GM19455 (cell line): ENCODE results near the gene MFSD11.
"Not testable (repeated sequence)": the region's sequence is repeated elsewhere in the genome, so short reads cannot be mapped to it uniquely, and the experiment has no call there.

Experiments
- ATAC-seq: cut with Tn5 transposase; IDR thresholded peaks from one replicate; pipeline ENCODE4 v1.9.1; 2021; ENCODE audit not compliant: unreplicated experiment

The MFSD11 gene

DNA sequence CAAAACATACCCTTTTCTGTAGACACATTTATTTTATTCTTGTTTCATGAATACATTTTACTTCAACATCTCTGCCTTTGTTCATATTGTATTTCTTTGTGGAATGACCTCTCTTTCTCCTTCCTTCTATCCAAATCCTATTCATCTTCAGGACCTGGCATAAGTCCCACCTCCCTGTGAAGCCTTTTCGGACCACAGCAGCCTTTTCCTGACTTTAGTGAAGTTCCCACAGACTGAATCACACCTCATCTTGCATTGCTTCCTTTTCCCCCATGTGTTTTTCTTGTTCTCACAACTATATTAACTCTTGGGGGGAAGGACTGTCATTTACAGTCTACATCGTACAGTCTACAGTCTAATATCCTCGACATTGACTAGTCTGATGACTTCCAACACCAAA, 58.2 kb downstream of the MFSD11 start:
- ATAC-seq, result no peak

DNA sequence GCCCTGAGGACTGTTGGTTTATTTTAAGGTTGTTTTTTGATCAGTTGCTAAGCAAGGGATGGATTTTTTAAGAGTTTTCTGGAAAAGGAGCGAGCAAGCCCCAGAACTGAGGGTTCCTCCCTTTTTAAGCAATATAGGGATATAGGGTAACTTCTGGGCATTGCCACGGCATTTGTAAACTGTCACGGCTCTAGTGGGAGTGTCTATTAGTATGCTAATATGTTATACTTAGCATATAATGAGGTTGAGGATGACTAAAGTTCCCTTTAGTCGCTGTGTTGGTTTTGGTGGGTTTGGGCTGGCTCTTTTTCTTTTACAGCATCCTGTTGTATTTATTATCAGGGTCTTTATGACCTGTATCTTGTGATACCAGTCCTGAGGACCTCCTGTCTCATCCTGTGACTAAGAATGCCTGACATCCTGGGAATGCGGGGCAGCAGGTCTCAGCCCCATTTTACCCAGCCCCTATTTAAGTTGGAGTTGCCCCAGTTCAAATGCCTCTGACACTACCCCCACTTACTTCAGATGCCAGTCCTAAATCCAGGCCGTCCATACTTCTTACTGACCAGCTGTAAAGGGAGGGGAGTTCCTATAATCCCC, 59.4 kb downstream of the MFSD11 start:
- ATAC-seq, result no peak

DNA sequence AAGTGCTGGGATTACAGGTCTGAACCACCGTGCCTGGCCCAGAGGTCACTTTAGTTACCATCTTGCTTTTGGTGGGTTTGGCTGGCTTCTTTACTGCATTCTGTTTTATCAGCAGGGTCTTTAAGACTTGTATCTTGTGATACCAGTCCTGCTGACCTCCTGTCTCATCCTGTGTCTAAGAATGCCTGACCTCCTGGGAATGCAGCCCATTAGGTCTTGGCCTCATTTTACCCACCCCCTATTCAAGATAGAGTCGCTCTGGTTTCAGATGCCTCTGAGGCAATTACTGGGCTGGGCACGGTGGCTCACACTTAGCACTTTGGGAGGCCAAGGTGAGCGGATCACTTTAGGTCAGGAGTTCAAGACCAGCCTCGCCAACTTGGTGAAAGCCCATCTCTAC, 63.8 kb downstream of the MFSD11 start:
- ATAC-seq, result no peak

DNA sequence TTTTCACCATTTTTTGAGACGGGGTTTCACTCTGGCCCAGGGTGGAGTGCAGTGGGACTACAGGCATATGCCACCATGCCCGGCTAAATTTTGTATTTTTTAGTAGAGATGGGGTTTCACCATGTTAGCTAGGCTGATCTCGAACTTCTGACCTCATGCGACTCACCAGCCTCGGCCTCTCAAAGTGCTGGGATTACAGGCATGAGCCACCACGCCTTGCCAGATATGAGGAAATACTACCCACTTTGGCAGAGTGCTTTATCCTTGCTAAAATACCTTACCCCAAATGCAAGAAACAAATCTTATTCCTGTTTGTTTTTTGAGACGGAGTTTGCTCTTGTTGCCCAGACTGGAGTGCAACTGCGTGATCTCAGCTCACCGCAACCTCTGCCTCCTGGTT, 67.4 kb downstream of the MFSD11 start:
- ATAC-seq, result no peak

DNA sequence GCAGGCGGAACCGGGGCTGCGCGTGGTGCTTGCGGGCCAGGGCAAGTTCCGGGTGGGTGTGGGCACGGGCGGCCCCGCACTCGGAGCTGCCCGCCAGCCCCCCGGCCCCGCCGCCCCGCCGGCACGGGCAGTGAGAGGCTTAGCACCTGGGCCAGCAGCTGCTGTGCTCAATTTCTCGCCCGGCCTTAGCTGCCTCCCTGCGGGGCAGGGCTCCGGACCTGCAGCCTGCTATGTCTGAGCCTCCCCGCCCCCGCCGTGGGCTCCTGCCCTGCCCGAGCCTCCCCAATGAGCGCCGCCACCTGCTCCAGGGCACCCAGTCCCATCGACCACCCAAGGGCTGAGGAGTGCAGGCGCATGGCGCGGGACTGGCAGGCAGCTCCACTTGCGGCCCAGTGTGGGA, 68.2 kb downstream of the MFSD11 start:
- ATAC-seq, result not testable (repeated sequence)

DNA sequence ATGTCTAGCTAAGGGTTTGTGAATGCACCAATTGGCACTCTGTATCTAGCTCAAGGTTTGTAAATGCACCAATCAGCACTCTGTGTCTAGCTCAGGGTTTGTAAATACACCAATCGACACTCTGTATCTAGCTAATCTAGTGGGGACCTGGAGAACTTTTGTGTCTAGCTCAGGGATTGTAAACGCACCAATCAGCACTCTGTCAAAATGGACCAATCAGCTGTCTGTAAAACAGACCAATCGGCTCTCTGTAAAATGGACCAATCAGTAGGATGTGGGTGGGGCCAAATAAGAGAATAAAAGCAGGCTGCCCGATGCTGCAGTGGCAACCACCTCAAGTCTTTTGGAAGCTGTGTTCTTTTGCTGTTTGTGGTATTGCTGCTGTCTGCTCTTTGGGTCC, 68.8 kb downstream of the MFSD11 start:
- ATAC-seq, result not testable (repeated sequence)

DNA sequence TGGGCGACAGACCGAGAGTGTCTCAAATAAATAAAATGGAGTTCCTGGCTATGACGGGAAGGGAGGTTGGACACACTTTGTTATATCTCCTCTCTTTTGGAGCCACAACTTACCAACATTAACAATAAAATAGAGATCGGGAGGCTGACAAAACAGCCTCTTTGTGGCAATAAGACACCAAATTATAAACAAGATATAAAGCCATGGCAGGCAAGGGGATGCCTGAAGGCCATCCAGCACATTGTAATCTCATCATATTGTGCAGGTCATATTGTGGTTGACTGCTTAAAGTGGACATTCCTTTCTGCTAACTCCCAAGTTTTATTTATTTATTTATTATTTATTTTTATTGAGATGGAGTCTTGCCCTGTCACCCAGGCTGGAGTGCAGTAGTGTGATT, 70.4 kb downstream of the MFSD11 start:
- no peak for ATAC-seq

DNA sequence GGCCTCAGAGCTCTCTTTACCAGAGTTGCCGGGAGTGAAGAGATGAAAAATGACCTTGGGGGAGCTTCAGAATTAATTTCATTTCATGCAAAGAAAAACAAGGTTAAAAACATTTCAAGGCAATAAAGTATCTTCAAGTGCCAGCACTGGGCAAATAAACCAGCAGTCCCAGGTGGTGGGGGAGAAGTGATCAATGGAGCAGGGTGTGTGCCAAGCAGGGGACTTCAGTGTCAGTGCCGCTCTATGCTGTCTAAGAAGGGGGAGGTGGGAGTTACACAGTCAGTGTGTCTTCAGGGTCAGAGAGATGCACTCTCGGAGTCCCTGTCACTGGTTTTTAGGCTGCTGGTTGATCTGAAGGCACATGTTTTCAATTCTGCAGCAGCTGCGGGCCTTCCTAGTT, 73.0 kb downstream of the MFSD11 start:
- no peak for ATAC-seq

DNA sequence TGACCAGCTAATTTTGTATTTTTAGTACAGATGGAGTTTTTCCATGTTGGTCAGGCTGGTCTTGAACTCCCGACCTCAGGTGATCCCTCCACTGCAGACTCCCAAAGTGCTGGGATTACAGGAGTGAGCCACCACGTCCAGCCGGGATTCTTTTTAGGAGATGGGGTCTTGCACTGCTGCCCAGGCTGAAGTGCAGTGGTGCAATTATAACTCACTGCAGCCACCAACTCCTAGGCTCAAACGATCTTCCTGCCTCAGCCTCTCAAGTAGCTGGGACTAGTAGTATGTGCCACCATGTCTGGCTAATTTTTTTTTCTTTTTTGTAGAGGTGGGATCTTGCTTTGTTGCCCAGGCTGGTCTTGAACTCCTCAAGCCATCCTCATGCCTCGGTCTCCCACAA, 73.9 kb downstream of the MFSD11 start:
- ATAC-seq, result no peak

DNA sequence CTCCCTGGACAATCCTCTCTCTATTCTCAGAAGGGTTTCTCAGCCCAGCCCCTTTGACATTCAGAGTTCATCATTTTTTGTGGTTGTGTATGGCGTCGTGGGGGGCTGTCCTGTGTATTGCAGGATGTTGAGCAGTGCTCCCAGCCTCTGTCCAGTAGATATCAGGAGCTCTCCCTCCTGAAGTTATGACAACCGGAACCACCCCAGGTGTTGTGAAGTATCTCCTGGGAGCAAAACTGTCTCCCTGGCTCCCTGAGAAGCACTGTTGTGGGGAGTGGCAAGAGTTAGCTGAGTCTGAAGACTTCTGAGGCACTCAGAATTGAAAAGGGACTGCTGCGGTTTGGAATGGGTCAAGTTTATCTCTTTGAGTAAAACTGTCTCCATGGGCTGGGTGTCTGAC, 74.3 kb downstream of the MFSD11 start:
- ATAC-seq, result no peak

DNA sequence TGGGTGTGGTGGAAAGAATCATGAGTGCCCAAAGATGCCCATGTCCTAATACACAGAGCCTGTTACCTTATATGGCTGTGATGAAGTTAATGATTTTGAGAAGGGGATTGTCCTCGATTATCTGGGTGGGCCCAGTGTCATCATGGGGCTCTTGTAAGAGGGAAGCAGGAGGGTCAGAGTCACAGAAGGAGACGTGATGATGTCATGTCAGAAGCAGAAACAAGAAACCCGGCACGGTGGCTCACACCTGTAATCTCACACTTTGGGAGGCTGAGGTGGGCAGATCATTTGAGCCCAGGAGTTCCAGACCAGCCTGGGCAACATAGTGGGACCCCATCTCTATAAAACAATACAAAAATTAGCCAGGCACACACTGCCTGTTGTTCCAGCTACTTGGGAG, 75.0 kb downstream of the MFSD11 start:
- no peak for ATAC-seq

DNA sequence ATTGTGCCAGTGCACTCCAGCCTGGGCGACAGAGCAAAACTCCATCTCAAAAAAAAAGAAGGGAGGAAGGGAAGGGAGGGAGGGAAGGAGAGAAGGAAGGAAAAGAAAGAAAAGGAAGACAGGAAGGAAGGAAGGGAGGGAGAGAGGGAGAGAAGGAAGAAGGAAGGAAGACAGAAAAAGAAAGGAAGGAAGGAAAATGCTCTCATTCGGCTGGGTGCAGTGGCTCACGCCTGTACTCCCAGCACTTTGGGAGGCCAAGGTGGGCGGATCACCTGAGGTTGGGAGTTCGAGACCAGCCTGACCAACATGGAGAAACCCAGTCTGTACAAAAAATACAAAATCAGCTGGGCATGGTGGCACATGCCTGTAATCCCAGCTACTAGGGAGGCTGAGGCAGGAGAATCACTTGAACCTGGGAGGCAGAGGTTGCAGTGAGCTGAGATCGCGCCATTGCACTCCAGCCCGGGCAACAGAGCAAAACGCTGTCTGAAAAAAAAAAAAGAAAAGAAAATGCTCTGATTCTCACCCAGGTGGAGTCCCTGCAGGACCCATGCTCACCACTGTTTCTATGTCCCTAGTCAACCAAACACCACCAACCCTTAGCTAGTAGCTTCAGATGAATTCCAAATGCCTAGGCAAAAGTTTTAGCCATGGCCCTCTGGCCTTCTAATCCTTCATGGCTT, 78.1 kb downstream of the MFSD11 start:
- not testable (repeated sequence) for ATAC-seq

DNA sequence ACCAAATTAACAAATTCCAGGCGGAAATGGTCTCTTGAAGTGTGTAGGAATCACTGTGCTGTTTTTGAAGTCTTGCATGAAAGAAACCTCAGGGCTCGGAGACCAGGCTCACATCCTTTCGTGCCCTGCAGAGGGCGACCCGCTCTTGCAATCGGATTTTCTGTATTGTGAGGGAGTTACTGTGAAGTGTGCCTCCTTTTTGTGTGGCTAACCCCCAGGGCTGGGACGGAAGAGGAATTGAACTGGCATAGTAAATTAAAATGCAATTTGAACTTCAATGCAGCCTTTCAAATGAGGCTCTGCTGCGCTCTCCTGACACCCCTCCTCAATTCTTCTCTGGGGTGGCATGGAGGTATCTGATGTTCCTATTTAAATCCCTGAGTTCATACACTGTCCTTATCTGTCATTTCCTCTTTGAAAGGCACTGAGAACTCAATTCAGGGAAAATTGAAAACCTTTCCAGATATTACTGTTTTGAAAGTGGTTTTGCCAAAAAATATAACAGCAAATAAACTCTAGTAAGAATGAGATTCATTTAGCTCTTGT, 78.7 kb downstream of the MFSD11 start:
- no peak for ATAC-seq

DNA sequence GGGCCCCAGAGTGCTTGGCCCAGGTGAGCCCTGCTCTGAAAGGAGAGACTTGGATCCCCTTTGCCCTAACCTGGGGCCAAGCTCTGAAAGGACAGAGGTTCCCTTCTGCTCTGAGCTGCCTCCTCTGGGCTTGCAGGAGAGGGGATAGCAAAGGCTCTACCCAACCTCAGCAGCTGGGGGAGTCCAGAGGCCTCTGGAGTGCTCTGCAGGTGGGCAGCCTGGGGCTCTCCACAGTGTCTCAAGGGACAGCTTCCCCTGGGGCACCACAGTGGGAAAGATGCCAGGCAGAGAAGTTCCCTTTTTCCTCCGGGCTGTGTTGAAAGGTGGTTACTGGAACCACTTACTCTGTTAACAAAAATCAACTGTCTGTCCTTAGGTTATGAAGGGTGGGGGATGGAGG, 82.1 kb downstream of the MFSD11 start:
- ATAC-seq, result no peak

DNA sequence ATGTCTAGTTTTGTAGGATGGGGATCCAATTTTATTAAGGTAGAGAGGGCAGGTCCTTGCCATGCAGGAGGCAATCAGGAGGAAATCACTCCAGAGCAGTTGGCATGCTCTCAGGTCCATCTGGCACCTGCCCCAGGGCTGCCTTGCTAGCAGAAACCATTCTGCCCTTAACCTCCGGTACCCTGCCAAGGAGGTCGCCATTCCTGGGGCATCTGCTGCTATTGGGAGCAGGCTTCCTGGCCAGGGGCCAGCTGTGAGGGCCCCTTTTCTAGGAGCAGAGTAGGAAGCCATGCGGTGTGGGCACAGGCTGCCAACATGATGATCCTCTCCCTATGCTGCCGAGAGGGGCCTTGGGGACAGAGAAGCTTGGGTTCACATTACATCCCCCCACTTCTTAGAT, 82.6 kb downstream of the MFSD11 start:
- ATAC-seq, result no peak

DNA sequence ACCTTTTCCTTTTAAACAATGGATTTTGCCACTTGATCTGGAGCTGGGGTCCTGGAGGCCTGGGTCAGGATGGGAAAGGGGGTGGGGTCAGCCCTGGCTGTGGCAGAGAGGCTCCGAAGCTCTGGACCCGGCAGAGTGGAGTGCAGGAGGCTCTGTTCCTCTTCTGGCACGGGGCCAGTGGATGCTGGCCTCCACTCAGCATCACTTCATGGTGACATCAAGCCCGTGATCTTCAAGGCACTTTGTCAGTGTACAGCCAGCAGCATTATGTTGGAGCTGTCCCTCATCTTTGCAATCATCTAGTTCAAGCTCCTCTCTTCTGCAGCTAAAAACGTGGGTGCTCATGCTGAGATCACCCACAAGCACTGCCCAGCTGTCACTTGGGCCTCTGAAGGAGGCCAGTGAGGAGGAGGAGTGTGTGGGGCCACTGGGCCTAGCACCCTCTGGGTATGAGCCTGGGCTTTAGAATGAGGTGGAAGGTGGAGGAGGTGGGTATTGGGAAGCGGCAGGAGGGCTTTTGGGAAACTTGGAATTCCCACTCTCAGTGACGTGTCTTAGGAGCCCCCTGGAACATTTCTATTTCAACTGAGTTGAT, 84.4 kb downstream of the MFSD11 start:
- no peak for ATAC-seq

DNA sequence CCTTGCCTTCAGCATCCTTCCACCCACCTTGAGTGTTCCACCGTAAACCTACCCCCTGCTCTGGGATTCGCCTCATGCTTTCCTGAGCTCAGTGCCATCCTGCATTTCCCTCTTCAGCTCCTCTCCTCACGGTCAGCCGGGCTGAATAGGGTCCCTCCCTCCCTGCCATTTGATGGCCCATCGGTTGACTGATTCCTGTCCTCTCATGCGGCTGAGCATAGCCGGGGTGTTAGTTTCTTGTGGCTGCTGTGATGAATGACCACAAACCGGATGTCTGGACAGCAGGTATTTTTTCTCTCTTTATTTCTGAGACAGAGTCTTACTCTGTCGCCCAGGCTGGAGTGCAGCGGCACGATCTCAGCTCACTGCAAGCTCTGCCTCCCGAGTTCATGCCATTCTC, 86.2 kb downstream of the MFSD11 start:
- no peak for ATAC-seq

DNA sequence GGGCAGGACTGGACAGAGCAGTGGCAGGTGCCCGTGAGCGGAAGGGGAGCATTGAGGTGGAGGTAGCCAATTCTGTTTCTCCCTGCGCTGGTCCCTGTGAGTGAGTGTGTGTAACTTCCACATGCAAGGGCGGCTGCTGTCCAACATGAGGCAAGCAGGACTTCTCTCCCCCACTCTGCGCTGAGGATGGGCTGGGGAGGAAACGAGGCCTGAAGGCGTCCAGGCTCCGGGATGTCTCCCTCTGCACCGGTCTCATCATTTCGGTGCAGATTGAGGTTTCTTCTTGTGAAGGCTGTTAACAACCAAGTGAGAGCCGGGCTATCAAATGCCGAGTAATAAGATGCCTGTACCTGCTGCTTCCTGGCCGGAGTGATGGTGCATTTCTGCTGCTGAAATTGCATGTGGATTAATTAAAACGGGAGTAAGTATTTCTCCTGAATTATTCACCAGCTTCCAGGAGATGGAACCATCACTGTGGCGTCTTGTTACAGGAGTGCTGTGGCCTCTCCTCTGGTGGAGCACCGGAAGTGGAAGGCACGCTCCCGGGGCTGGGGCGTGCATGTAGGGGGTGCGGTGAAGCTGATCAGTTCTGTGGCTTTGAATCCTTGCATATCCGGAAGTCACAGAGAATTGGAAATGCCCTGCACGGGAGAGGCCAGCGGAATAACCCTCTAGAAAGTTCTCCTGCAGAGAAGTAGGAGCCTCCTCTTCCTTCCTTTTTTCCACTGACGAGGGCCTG, 88.6 kb downstream of the MFSD11 start:
- ATAC-seq, result no peak

DNA sequence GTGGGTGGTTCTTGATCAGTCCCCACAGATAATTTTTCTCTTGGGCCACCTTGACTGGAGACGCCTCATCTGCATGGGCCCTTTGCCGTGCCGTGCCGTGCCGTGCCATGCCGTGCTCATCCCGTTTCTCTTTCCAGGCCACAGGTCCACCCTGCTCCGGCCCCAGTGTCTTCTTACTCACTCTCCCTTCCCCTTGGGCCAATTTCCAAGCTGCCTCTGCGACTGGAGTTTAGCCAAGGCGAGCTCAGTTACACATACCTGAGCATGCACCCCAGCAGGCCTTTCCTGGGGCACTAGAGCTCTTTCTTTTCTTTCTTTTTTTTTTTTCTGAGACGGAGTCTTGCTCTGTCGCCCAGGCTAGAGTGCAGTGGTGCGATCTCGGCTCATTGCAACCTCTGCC, 89.8 kb downstream of the MFSD11 start:
- ATAC-seq, result no peak
